Right lobe of liver (tissue), 6 donors: ENCODE measurements around the gene FMN2. TPM values are rescaled to one million over a fixed set of nuclear protein-coding genes. Genes with fewer than 3 reads are reported as not detected.

Experiments used
- ATAC-seq, 4 donors: fragments of 200-7000 bp; cut with Tn5 transposase; one replicate each; pipeline ENCODE4 v1.9.1; 2020; ENCODE audit warnings: mild to moderate bottlenecking in 4 of 4, moderate library complexity in 4 of 4
- DNase-seq, 3 donors: peaks; one replicate each; pipeline ENCODE4 v3.0.0-alpha.2; 2020
- H3K27ac ChIP-seq, 3 donors: fragments of 200-600 bp; one replicate each; pipeline ENCODE4 v1.8.0; 2022
- H3K27me3 ChIP-seq, 2 donors: fragments of 200-600 bp; one replicate each; pipeline ENCODE4 v1.8.0; 2022
- H3K36me3 ChIP-seq, 4 donors: fragments of 200-600 bp; sonication (generic) in 1 of 4; one replicate each; pipeline versions ENCODE4 v1.5.1 to v1.8.0; 2017 to 2022; ENCODE audit warnings: control low read depth in 1 of 4
- H3K4me1 ChIP-seq, 4 donors: fragments of 200-600 bp; sonication (generic) in 1 of 4; one replicate each; pipeline versions ENCODE4 v1.5.1 to v1.8.0; 2017 to 2022; ENCODE audit warnings: control low read depth in 1 of 4
- H3K4me3 ChIP-seq, 3 donors: fragments of 200-600 bp; one replicate each; pipeline ENCODE4 v1.8.0; 2022
- H3K9me3 ChIP-seq, 4 donors: fragments of 200-600 bp; sonication (generic) in 1 of 4; one replicate each; pipeline versions ENCODE4 v1.5.1 to v1.8.0; 2017 to 2022; ENCODE audit warnings: control low read depth in 1 of 4
- CTCF ChIP-seq, 4 donors: fragments of 200-600 bp in 3 of 4; fragments of 450-650 bp in 1 of 4; IDR thresholded peaks; one replicate each; pipeline versions ENCODE4 v1.5.1 to v1.8.0; 2016 to 2022; ENCODE audit warnings: antibody characterized with exemption in 4 of 4, mild to moderate bottlenecking in 2 of 4
- POLR2A ChIP-seq: fragments of 450-650 bp; IDR thresholded peaks from one replicate; pipeline ENCODE4 v1.6.1; 2017; ENCODE audit warnings: antibody characterized with exemption, mild to moderate bottlenecking
- WGBS: methylation state at CpG from one replicate; pipeline ENCODE4 v1.1.6; 2018; ENCODE audit warnings: low coverage, low lambda C conversion rate; ENCODE audit not compliant: insufficient coverage; ENCODE audit errors: missing lambda C conversion rate; 5-methylcytosine and 5-hydroxymethylcytosine counted together
- intact Hi-C, 2 donors: fragments of 100-400 bp; cut with DNase I; formaldehyde crosslinking; loops; one replicate each; pipeline versions ENCODE4 v1.11.2 to v1.14.1; 2022
- total RNA-seq, 6 experiments: library from RNA; depleted of rRNA in 2 of 6; stranded (reverse); fragments of >200 nt in 2 of 6; fragmentation: NEBNext Ultra II Directional in 3 of 6; extraction: Animal tissue kit (Norgen Biotek cat#: 25700) in 3 of 6; gene quantifications; one replicate each; pipeline versions ENCODE4 v1.1.0 to v1.2.4, GENCODE V29; 2016 to 2023
- donor health status: DM: no; HTN: yes; CAD: no.
- donor health status: DM: no; HTN: no; CAD: no.
- donor health status: DM: no; HTN: no; CAD: no.
- donor health status: DM: no; HTN: yes; CAD: no.
- donor health status: DM: no; HTN: yes; CAD: no.

FMN2 gene
- total RNA-seq, 6 experiments from 2014 or later: 0.12 TPM; not detected in 5

- intact Hi-C loops: no loop called here
- Histone ChIP-seq H3K36me3 (no peaks in the 10 kb centered on the region), H3K9me3 (no peaks in the 10 kb centered on the region), H3K27me3 (no peaks in the 10 kb centered on the region), H3K4me3 (no peak overlapping the region), H3K27ac (no peak overlapping the region), H3K4me1 (no peaks in the 10 kb centered on the region)
- DNase-seq (no peak), ATAC-seq (no peak)
- 53% methylated on average over 2 of the region's 3 CpGs for WGBS
- no peak for TF ChIP-seq CTCF (IDR thresholded peaks at IDR 0.05)
- no peak for TF ChIP-seq POLR2A
Observed at GRCh38 chr1:240193679-240194078, 102.0 kb downstream of the FMN2 start.

GRCh38 chr1:240194120-240194519 is 102.4 kb downstream of the FMN2 start:
- no peaks in the 10 kb centered on the region for H3K4me1 ChIP-seq
- DNase-seq (no peak), ATAC-seq (no peak)
- intact Hi-C loops: no loop called here
- no peaks in the 10 kb centered on the region for H3K9me3 ChIP-seq
- TF ChIP-seq CTCF (IDR thresholded peaks at IDR 0.05) (no peak), POLR2A (no peak)
- H3K4me3 ChIP-seq: no peak overlapping the region
- no peak overlapping the region for H3K27ac ChIP-seq
- WGBS: 89% methylated on average over 2 of the region's 2 CpGs
- H3K36me3 ChIP-seq: no peaks in the 10 kb centered on the region
- no peaks in the 10 kb centered on the region for H3K27me3 ChIP-seq

- H3K27ac ChIP-seq: no peak overlapping the region
- H3K4me1 ChIP-seq: no peaks in the 10 kb centered on the region
- no peaks in the 10 kb centered on the region for H3K9me3 ChIP-seq
- H3K27me3 ChIP-seq: no peaks in the 10 kb centered on the region
- ATAC-seq (no peak), DNase-seq (no peak)
- intact Hi-C loops: no loop called here
- no peak for TF ChIP-seq CTCF (IDR thresholded peaks at IDR 0.05)
- TF ChIP-seq POLR2A: no peak
- H3K36me3 ChIP-seq: no peaks in the 10 kb centered on the region
- H3K4me3 ChIP-seq: no peak overlapping the region
- 49% methylated on average over 4 of the region's 4 CpGs for WGBS
Observed at GRCh38 chr1:240198376-240198775, 106.7 kb downstream of the FMN2 start.

- intact Hi-C loops: no loop called here
- ATAC-seq: no peak
- H3K27ac ChIP-seq: no peak overlapping the region
Observed at GRCh38 chr1:240199758-240200645, 108.3 kb downstream of the FMN2 start.

More at GRCh38 chr1:240199758-240200645, 108.3 kb downstream of the FMN2 start:
- Histone ChIP-seq H3K9me3 (no peaks in the 10 kb centered on the region), H3K4me3 (no peak overlapping the region), H3K36me3 (no peaks in the 10 kb centered on the region), H3K4me1 (no peaks in the 10 kb centered on the region), H3K27me3 (no peaks in the 10 kb centered on the region)
- DNase-seq: no peak
- WGBS: 28% methylated on average over 9 of the region's 9 CpGs
- TF ChIP-seq POLR2A (no peak), CTCF (IDR thresholded peaks at IDR 0.05) (no peak)
